Endodermal cell (in vitro differentiated cells): ENCODE data around the gene PLEKHA6. TPM values are rescaled to one million over a fixed set of nuclear protein-coding genes. Genes with fewer than 3 reads are reported as not detected.

Experiments used
- DNase-seq: peaks from one replicate; pipeline ENCODE4 v3.0.0-alpha.2; 2017
- H3K27ac ChIP-seq: 2 replicates; pipeline ENCODE4 v1.5.1; 2013; ENCODE audit warnings: mild to moderate bottlenecking, low read depth, low read length, moderate library complexity
- H3K27me3 ChIP-seq: 2 replicates; pipeline ENCODE4 v1.6.1; 2013; ENCODE audit warnings: mild to moderate bottlenecking, low read length, moderate library complexity; ENCODE audit not compliant: insufficient read depth, control insufficient read depth, poor library complexity, severe bottlenecking
- H3K36me3 ChIP-seq: 2 replicates; pipeline ENCODE4 v1.7.0; 2013; ENCODE audit warnings: mild to moderate bottlenecking, low read length, moderate library complexity; ENCODE audit not compliant: control insufficient read depth, insufficient read depth
- H3K4me1 ChIP-seq: one replicate; pipeline ENCODE4 v1.7.0; 2013; ENCODE audit warnings: low read length; ENCODE audit not compliant: control insufficient read depth, insufficient read depth
- H3K4me3 ChIP-seq: 2 replicates; pipeline ENCODE4 v1.5.1; 2013; ENCODE audit warnings: mild to moderate bottlenecking, low read length, moderate library complexity
- H3K9ac ChIP-seq: 2 replicates; pipeline ENCODE4 v1.6.1; 2013; ENCODE audit warnings: mild to moderate bottlenecking, low read length, moderate library complexity; ENCODE audit not compliant: poor library complexity, severe bottlenecking; ENCODE audit errors: extremely low read depth
- H3K9me3 ChIP-seq: 2 replicates; pipeline ENCODE4 v1.6.1; 2013; ENCODE audit warnings: mild to moderate bottlenecking, low read length, moderate library complexity; ENCODE audit not compliant: control insufficient read depth
- H3K27ac Mint-ChIP-seq: 2 replicates; pipeline ENCODE4 v1.8.0; 2020; ENCODE audit warnings: mixed read lengths
- H3K27me3 Mint-ChIP-seq: 2 replicates; pipeline ENCODE4 v1.8.0; 2021; ENCODE audit warnings: mild to moderate bottlenecking, mixed read lengths; ENCODE audit not compliant: insufficient read depth
- H3K36me3 Mint-ChIP-seq: 2 replicates; pipeline ENCODE4 v1.8.0; 2020; ENCODE audit warnings: low read depth, mixed read lengths
- H3K4me1 Mint-ChIP-seq: 2 replicates; pipeline ENCODE4 v1.8.0; 2020; ENCODE audit warnings: mixed read lengths
- H3K4me3 Mint-ChIP-seq: 2 replicates; pipeline ENCODE4 v1.8.0; 2020; ENCODE audit warnings: mild to moderate bottlenecking, moderate library complexity, mixed read lengths
- H3K9me3 Mint-ChIP-seq: 2 replicates; pipeline ENCODE4 v1.8.0; 2020; ENCODE audit warnings: mild to moderate bottlenecking, mixed read lengths
- CTCF ChIP-seq: fragments of 200-600 bp; sonication (generic); conservative IDR thresholded peaks from 2 replicates; pipeline ENCODE4 v1.5.0; 2021; ENCODE audit warnings: antibody characterized with exemption, mild to moderate bottlenecking
- WGBS, 2 experiments: methylation state at CpG; one replicate each; pipeline versions ENCODE4 v1.1.5 to v1.1.7; 2013; ENCODE audit warnings: missing lambda C conversion rate in 2 of 2, mixed read lengths in 1 of 2; ENCODE audit not compliant: insufficient coverage in 1 of 2, insufficient read length in 1 of 2; 5-methylcytosine and 5-hydroxymethylcytosine counted together
- total RNA-seq, 2 donors: library from RNA; stranded (reverse); fragmentation: NEBNext Ultra II Directional in 1 of 2; extraction: Animal tissue kit (Norgen Biotek cat#: 25700) in 1 of 2; gene quantifications; 2 replicates in 1 of 2; 3 replicates in 1 of 2; pipeline ENCODE4 v1.2.1, GENCODE V29; 2021

PLEKHA6 gene
- total RNA-seq, 2 donors from 2014 or later: 37.0 to 43.3 TPM

- no peaks in the 10 kb centered on the region for H3K36me3 Mint-ChIP-seq
- H3K9me3 ChIP-seq: no peaks in the 10 kb centered on the region
- no peak overlapping the region for H3K4me3 ChIP-seq
- no peak overlapping the region for H3K9ac ChIP-seq
- no peaks in the 10 kb centered on the region for H3K4me1 ChIP-seq
- H3K4me1 Mint-ChIP-seq: peaks cover 2% of the 10 kb centered on the region
- H3K27ac Mint-ChIP-seq: no peak overlapping the region
- H3K27ac ChIP-seq: no peak overlapping the region
- no peak for DNase-seq
- no peaks in the 10 kb centered on the region for H3K9me3 Mint-ChIP-seq
- no peak overlapping the region for H3K4me3 Mint-ChIP-seq
- peaks cover 16% of the 10 kb centered on the region for H3K27me3 ChIP-seq
- peaks cover 11% of the 10 kb centered on the region for H3K27me3 Mint-ChIP-seq
- no peaks in the 10 kb centered on the region for H3K36me3 ChIP-seq
- TF ChIP-seq CTCF: no peak
Observed at GRCh38 chr1:204205486-204205885, 154.2 kb downstream of the PLEKHA6 start.

GRCh38 chr1:204204944-204205343 is 154.8 kb downstream of the PLEKHA6 start:
- Histone ChIP-seq H3K27ac (no peak overlapping the region), H3K9ac (no peak overlapping the region), H3K36me3 (no peaks in the 10 kb centered on the region), H3K4me1 (no peaks in the 10 kb centered on the region), H3K4me3 (no peak overlapping the region), H3K27me3 (peaks cover 16% of the 10 kb centered on the region), H3K9me3 (no peaks in the 10 kb centered on the region)
- no peak overlapping the region for H3K27ac Mint-ChIP-seq
- H3K4me1 Mint-ChIP-seq: peaks cover 2% of the 10 kb centered on the region
- TF ChIP-seq CTCF: no peak
- H3K4me3 Mint-ChIP-seq: no peak overlapping the region
- H3K9me3 Mint-ChIP-seq: no peaks in the 10 kb centered on the region
- no peaks in the 10 kb centered on the region for H3K36me3 Mint-ChIP-seq
- no peak for DNase-seq
- H3K27me3 Mint-ChIP-seq: peaks cover 11% of the 10 kb centered on the region
- WGBS, 2 experiments: 100% methylated on average over 1 of the region's 2 CpGs; no CpG with 5 or more reads in 1 of the 2 experiments

- H3K36me3 Mint-ChIP-seq: no peaks in the 10 kb centered on the region
- Histone ChIP-seq H3K9ac (no peak overlapping the region), H3K9me3 (no peaks in the 10 kb centered on the region), H3K27ac (no peak overlapping the region), H3K27me3 (peaks cover 16% of the 10 kb centered on the region), H3K4me3 (no peak overlapping the region), H3K4me1 (no peaks in the 10 kb centered on the region), H3K36me3 (no peaks in the 10 kb centered on the region)
- no peaks in the 10 kb centered on the region for H3K9me3 Mint-ChIP-seq
- no peak for TF ChIP-seq CTCF
- H3K27ac Mint-ChIP-seq: no peak overlapping the region
- WGBS, 2 experiments: 87 to 96% methylated on average over 3 to 5 of the region's 5 CpGs
- H3K4me3 Mint-ChIP-seq: no peak overlapping the region
- H3K4me1 Mint-ChIP-seq: peaks cover 8% of the 10 kb centered on the region
- H3K27me3 Mint-ChIP-seq: peaks cover 11% of the 10 kb centered on the region
- no peak for DNase-seq
Observed at GRCh38 chr1:204203206-204203767, 156.4 kb downstream of the PLEKHA6 start.
